ENCODE measurements around the gene ZNF763.
"Not testable (repeated sequence)": the region's sequence is repeated elsewhere in the genome, so short reads cannot be mapped to it uniquely, and the experiment has no call there.

The ZNF763 gene

DNA sequence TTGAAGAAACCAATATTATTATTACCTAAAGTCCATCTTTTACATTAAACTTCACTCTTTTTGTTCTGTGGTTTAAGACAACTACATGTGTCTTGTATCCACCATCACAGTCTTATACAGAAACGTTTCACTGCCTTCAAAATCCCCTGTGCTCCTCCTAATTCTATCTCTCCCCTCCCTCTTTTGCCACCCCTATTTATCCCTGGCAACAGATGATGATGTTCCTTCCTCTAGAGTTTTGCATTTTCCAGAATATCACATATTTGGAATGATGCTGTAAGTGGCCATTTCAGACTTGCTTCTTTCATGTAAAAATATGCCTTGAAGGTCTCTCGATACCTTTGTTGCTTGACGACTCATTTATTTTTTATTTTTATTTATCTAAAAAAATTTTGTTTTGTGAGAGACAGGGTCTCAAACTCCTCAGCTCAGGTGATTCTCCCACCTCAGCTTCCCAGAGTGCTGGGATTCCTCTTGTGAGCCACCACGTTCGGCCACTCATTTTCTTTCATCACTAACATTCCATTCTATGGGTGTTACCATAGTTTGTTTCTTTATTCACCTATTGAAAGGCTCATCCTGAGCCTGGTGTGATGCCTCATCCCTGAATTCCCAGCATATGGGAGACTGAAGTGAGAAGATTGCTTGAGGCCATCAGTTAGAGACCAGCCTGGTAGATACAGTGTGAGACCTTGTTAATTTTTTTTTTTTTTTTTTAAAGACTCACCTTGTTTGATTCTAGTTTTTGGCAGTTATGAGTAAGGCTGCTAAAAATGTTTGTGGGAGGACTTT, 8.4 kb downstream of the ZNF763 start:
- DNase-seq = peak in 1 of 3 donors; percentile 5

DNA sequence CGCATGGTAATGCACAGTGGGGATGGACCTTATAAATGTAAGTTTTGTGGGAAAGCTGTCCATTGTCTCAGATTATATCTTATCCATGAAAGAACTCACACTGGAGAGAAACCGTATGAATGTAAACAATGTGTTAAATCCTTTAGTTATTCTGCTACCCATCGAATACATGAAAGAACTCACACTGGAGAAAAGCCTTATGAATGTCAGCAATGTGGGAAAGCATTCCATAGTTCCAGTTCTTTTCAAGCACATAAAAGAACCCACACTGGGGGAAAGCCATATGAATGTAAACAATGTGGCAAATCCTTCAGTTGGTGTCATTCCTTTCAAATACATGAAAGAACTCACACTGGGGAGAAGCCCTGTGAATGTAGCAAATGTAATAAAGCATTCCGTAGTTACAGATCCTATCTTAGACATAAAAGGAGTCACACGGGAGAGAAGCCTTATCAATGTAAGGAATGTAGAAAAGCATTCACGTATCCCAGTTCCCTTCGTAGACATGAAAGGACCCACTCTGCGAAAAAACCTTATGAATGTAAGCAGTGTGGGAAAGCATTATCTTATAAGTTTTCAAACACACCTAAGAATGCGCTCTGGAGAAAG, 13.8 kb downstream of the ZNF763 start:
- no peak for DNase-seq

GRCh38 chr19:11979527-11979926, 14.7 kb downstream of the ZNF763 start:
- DNase-seq = no peak

GRCh38 chr19:11982526-11982925, 17.7 kb downstream of the ZNF763 start:
- peak in 2 of 3 donors; percentile 24 to 25 for DNase-seq

DNA sequence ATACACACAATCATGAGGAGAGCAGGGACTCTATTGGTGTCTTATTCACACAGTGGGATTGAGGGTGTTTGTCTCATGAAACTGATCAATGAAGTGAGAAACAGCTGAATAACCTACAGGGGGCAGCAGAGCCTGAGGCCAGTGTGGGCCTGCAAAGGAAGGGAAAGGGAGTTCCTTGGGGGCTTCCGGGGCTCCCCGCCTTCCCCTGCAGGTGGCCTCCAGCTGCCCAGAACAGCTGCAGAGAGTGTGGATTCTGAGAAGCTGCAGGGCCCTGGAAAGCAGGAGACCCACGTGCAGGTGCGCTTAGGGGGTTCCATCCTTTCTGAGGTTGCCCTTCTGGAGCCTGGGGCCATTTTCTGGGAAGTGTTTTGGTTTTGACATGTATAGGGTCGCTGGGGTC, 20.1 kb downstream of the ZNF763 start:
- peak in 1 of 3 donors; percentile 13 for DNase-seq

GRCh38 chr19:11986754-11987153, 21.9 kb downstream of the ZNF763 start:
- no peak for DNase-seq

DNA sequence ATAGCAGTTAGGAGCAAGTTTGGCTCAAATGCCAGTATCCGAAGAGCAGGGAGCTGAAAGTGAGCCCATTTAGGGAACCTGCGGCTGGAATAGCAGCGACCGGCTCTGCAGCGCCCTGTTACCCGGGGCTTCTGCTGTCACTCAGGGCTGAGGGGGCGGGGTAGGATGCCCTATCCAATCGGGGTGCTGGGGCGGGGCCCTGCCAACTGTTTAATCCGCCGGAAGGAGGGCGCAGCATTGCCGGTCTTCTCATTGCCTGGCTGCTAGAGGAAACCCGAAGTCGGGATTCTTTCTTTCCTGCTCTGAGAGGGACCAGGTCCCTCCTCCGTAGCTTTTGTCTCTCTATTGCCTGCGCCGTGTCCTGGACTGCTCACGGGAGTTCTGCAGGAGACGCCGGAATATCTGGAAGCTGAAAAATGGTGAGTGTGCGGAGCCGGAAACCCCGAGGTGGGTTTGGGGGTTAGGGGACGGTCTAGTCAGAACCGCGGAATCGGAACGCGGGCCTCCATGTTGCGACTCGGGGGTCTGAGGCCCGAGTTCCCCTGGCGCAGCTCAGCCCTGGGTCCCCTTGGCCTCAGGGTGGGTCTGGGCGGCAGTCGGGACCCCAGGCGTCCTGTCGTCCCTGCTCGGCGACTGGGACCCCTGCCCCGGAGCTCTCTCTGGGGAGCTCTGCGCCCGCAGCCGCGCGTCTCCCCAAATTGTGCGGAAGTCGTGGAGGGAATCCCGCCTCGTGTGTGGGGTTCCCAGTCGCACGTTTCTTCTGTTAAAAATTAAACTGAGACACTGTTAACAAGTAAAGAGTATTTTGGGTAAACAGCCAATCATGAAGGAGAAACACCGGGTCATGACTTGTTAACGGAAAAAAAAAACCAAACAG, 22.8 kb downstream of the ZNF763 start:
- peak; percentile 97 to 99 (median 98) for DNase-seq

- no peak for DNase-seq
These were observed 24.2 kb downstream of the ZNF763 start for GRCh38 chr19:11989112-11989456.

GRCh38 chr19:11991921-11992320, 27.1 kb downstream of the ZNF763 start:
- not testable (repeated sequence) for DNase-seq

DNA sequence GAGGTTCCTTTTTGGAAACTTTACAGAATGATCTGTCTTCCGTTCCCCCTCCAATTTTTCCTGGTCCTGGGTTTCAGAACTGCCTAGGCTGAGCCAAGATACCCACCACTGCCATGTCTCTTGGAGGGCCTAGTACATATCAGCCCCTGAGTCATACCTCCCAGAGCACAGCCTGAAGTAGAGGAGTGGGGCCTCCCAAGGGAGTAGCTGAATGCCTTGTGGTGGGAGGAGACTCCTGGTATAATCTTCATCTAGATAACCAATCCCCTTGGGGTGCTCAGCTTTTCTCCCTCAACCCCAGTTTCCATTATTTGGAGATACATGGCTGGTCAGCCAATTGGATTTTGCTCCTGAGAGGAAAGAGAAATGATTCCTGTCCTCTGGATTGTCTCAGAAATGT, 30.3 kb downstream of the ZNF763 start:
- DNase-seq = no peak

GRCh38 chr19:12000152-12000981, 35.5 kb downstream of the ZNF763 start:
- no peak for DNase-seq

- no peak for DNase-seq
These were observed 50.3 kb downstream of the ZNF763 start for GRCh38 chr19:12015015-12015752.

GRCh38 chr19:12015753-12016116, 50.9 kb downstream of the ZNF763 start:
- DNase-seq = no peak
